ENCODE measurements around the gene PHF12.

GRCh38 chr17:28935744-28936460 lies 15.4 kb downstream of the PHF12 start:
- TF ChIP-seq CREB1 (IDR thresholded peaks at IDR 0.05; ENCODE audit: low read depth), result no peak
- TF ChIP-seq TEAD4 (IDR thresholded peaks at IDR 0.05), result no peak
- no peak for TF ChIP-seq CEBPB (IDR thresholded peaks at IDR 0.05)
- no peak for TF ChIP-seq USF1 (IDR thresholded peaks at IDR 0.05)
- TF ChIP-seq, protein P1, sequence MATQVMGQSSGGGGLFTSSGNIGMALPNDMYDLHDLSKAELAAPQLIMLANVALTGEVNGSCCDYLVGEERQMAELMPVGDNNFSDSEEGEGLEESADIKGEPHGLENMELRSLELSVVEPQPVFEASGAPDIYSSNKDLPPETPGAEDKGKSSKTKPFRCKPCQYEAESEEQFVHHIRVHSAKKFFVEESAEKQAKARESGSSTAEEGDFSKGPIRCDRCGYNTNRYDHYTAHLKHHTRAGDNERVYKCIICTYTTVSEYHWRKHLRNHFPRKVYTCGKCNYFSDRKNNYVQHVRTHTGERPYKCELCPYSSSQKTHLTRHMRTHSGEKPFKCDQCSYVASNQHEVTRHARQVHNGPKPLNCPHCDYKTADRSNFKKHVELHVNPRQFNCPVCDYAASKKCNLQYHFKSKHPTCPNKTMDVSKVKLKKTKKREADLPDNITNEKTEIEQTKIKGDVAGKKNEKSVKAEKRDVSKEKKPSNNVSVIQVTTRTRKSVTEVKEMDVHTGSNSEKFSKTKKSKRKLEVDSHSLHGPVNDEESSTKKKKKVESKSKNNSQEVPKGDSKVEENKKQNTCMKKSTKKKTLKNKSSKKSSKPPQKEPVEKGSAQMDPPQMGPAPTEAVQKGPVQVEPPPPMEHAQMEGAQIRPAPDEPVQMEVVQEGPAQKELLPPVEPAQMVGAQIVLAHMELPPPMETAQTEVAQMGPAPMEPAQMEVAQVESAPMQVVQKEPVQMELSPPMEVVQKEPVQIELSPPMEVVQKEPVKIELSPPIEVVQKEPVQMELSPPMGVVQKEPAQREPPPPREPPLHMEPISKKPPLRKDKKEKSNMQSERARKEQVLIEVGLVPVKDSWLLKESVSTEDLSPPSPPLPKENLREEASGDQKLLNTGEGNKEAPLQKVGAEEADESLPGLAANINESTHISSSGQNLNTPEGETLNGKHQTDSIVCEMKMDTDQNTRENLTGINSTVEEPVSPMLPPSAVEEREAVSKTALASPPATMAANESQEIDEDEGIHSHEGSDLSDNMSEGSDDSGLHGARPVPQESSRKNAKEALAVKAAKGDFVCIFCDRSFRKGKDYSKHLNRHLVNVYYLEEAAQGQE (IDR thresholded peaks at IDR 0.05; ENCODE audit: low read depth), result no peak
- no peak for TF ChIP-seq TAF1 (IDR thresholded peaks at IDR 0.05; ENCODE audit: low read depth)
- no peak for TF ChIP-seq TCF12 (IDR thresholded peaks at IDR 0.05; ENCODE audit: low read depth)
- TF ChIP-seq RAD21 (IDR thresholded peaks at IDR 0.05; ENCODE audit: low read depth), result no peak
